ENCODE results near the gene CFAP77. TPM values are rescaled to one million over a fixed set of nuclear protein-coding genes. Genes with fewer than 3 reads are reported as not detected.
A peak's percentile ranks its signal among the peaks of the same experiment; 100 is the strongest.

The CFAP77 gene
- total and polyA plus RNA-seq, 2 of the 4 experiments (the other 2 are of a cell fraction), result not detected

DNA sequence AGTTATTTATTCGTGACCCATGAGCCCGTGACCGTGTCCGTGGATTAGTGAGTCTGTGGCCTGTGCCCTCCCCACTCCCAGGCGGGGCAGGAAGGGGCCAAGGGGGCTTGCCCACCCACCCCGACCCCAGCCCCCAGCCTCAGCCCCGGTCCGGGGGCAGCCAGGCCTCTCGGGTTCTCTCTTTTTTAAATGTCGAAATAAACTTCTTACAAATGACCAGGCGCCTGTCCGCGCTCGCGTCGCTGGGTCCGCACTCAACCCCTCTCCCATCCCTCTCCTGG, 180.0 kb downstream of the CFAP77 start:
- no peak overlapping the region for H2BK15ac ChIP-seq (ENCODE audit: low read depth, low read length)
- H3K27me3 ChIP-seq (ENCODE audit: control insufficient read depth, insufficient read depth, low read length), result peaks cover 71% of the 10 kb centered on the region
- H4K5ac ChIP-seq (ENCODE audit: low read depth, low read length), result no peak overlapping the region
- no peak overlapping the region for H3K9ac ChIP-seq (ENCODE audit: low read depth, low read length)
- H3K56ac ChIP-seq (ENCODE audit: extremely low read depth, insufficient read depth, low read length), result no peak overlapping the region
- dilution Hi-C loops (cut with HindIII; ENCODE audit: low sequenced_read_pairs, unreplicated experiment) (no loop called here), intact Hi-C loops (cut with micrococcal nuclease) (no loop called here), in situ Hi-C loops (cut with MboI; ENCODE audit: low sequenced_read_pairs) (no loop called here)
- DNase-seq (no peak), ATAC-seq (ENCODE audit: low read depth) (peak; percentile 18; the same call in 1 of the 2 replicates)
- no peak overlapping the region for H2AFZ ChIP-seq (replicated peaks; ENCODE audit: low read length, poor library complexity)
- peaks cover 6% of the 10 kb centered on the region for H3K36me3 ChIP-seq (ENCODE audit: control insufficient read depth, insufficient read depth, low read length)
- peak overlapping the region; percentile 29; the same call in 1 of the 2 replicates for H3K4me2 ChIP-seq (ENCODE audit: low read depth, low read length)
- TF ChIP-seq RCOR1 (IDR thresholded peaks at IDR 0.05; ENCODE audit: insufficient replicate concordance, low read length) (no peak), NFE2L2 (IDR thresholded peaks at IDR 0.05; ENCODE audit: low read depth, low read length) (no peak), MAZ (IDR thresholded peaks at IDR 0.05; ENCODE audit: borderline replicate concordance, low read depth, low read length) (no peak), FOS (IDR thresholded peaks at IDR 0.05; ENCODE audit: low read depth, low read length) (no peak), RFX5 (IDR thresholded peaks at IDR 0.05; ENCODE audit: low read depth, low read length) (no peak), BHLHE40 (IDR thresholded peaks at IDR 0.05; ENCODE audit: low read depth, low read length) (no peak), MXI1 (IDR thresholded peaks at IDR 0.05; ENCODE audit: borderline replicate concordance, low read depth, low read length) (no peak), CEBPB (IDR thresholded peaks at IDR 0.05; ENCODE audit: low read depth, low read length) (no peak), RAD21 (IDR thresholded peaks at IDR 0.05; ENCODE audit: low read length) (no peak), MAFK (IDR thresholded peaks at IDR 0.05; ENCODE audit: low read depth, low read length) (no peak), SMC3 (IDR thresholded peaks at IDR 0.05; ENCODE audit: low read depth, low read length) (no peak), POLR2A (IDR thresholded peaks at IDR 0.05; ENCODE audit: low read depth, low read length) (no peak), CHD1 (IDR thresholded peaks at IDR 0.05; ENCODE audit: low read depth, low read length) (no peak)
- TF ChIP-seq, protein P1, sequence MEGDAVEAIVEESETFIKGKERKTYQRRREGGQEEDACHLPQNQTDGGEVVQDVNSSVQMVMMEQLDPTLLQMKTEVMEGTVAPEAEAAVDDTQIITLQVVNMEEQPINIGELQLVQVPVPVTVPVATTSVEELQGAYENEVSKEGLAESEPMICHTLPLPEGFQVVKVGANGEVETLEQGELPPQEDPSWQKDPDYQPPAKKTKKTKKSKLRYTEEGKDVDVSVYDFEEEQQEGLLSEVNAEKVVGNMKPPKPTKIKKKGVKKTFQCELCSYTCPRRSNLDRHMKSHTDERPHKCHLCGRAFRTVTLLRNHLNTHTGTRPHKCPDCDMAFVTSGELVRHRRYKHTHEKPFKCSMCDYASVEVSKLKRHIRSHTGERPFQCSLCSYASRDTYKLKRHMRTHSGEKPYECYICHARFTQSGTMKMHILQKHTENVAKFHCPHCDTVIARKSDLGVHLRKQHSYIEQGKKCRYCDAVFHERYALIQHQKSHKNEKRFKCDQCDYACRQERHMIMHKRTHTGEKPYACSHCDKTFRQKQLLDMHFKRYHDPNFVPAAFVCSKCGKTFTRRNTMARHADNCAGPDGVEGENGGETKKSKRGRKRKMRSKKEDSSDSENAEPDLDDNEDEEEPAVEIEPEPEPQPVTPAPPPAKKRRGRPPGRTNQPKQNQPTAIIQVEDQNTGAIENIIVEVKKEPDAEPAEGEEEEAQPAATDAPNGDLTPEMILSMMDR (conservative IDR thresholded peaks at IDR 0.05; ENCODE audit: low read depth, low read length), result no peak
- TF ChIP-seq, protein P2, sequence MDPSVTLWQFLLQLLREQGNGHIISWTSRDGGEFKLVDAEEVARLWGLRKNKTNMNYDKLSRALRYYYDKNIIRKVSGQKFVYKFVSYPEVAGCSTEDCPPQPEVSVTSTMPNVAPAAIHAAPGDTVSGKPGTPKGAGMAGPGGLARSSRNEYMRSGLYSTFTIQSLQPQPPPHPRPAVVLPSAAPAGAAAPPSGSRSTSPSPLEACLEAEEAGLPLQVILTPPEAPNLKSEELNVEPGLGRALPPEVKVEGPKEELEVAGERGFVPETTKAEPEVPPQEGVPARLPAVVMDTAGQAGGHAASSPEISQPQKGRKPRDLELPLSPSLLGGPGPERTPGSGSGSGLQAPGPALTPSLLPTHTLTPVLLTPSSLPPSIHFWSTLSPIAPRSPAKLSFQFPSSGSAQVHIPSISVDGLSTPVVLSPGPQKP (IDR thresholded peaks at IDR 0.05; ENCODE audit: borderline replicate concordance, low read depth, low read length), result no peak
- TF ChIP-seq, protein P3, sequence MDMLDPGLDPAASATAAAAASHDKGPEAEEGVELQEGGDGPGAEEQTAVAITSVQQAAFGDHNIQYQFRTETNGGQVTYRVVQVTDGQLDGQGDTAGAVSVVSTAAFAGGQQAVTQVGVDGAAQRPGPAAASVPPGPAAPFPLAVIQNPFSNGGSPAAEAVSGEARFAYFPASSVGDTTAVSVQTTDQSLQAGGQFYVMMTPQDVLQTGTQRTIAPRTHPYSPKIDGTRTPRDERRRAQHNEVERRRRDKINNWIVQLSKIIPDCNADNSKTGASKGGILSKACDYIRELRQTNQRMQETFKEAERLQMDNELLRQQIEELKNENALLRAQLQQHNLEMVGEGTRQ (IDR thresholded peaks at IDR 0.05; ENCODE audit: low read depth, low read length), result no peak
- peak overlapping the region; percentile 50 for H2AK9ac ChIP-seq (replicated peaks; ENCODE audit: low read depth, low read length, poor library complexity)
- no peak overlapping the region for H2AK5ac ChIP-seq (ENCODE audit: low read depth, low read length)
- H4K91ac ChIP-seq (ENCODE audit: insufficient read depth, low read depth, low read length), result no peak overlapping the region
- no peak overlapping the region for H2BK5ac ChIP-seq (ENCODE audit: low read depth, low read length, poor library complexity, severe bottlenecking)
- no peak overlapping the region for H2BK120ac ChIP-seq (ENCODE audit: low read depth, low read length)
- ChIA-PET POLR2A (ENCODE audit: unreplicated experiment) (no interaction called here), CTCF (no interaction called here)
- H3K4me3 ChIP-seq (ENCODE audit: insufficient read depth, low read depth, low read length), result no peak overlapping the region
- H2BK20ac ChIP-seq (ENCODE audit: low read depth, low read length), result no peak overlapping the region
- no peak overlapping the region for H3K23ac ChIP-seq (ENCODE audit: low read depth, low read length)
- no peak overlapping the region for H3K18ac ChIP-seq (ENCODE audit: low read depth, low read length)
- H3K79me1 ChIP-seq (ENCODE audit: low read depth in 1 of 2, low read length in 2 of 2), result no peaks in the 10 kb centered on the region
- H3K9me3 ChIP-seq (ENCODE audit: control insufficient read depth, insufficient read depth, low read length), result no peaks in the 10 kb centered on the region; the same call in none of the 2 replicates
- H4K20me1 ChIP-seq (ENCODE audit: insufficient read depth, low read length), result peaks cover 40% of the 10 kb centered on the region
- no TSS peak for BruUV-seq (replicated peaks)
- H3K9me1 ChIP-seq (ENCODE audit: insufficient read depth, low read length), result no peaks in the 10 kb centered on the region; the same call in 1 of the 2 replicates
- no peaks in the 10 kb centered on the region; the same call in 1 of the 2 replicates for H3K4me1 ChIP-seq (ENCODE audit: control insufficient read depth, insufficient read depth, low read length)
- H3K14ac ChIP-seq (replicated peaks; ENCODE audit: low read depth, low read length), result no peak overlapping the region
- H3K4ac ChIP-seq (ENCODE audit: low read depth, low read length), result no peak overlapping the region
- no peak overlapping the region for H4K8ac ChIP-seq (ENCODE audit: low read depth in 2 of 2, low read length in 2 of 2)
- 16% methylated on average over 7 of the region's 17 CpGs; no CpG with 5 or more reads in 1 of the 2 experiments for WGBS, 2 experiments (ENCODE audit: extremely low coverage in 2 of 2, insufficient read length in 1 of 2)
- no peak overlapping the region for H3K27ac ChIP-seq (ENCODE audit: insufficient read depth, low read length)
